HG03108 (cell line): ENCODE data around the gene RNF111.

Experiments
- ATAC-seq: cut with Tn5 transposase; IDR thresholded peaks from one replicate; pipeline ENCODE4 v1.9.1; 2021; ENCODE audit warnings: moderate library complexity; ENCODE audit not compliant: unreplicated experiment

RNF111 gene

DNA sequence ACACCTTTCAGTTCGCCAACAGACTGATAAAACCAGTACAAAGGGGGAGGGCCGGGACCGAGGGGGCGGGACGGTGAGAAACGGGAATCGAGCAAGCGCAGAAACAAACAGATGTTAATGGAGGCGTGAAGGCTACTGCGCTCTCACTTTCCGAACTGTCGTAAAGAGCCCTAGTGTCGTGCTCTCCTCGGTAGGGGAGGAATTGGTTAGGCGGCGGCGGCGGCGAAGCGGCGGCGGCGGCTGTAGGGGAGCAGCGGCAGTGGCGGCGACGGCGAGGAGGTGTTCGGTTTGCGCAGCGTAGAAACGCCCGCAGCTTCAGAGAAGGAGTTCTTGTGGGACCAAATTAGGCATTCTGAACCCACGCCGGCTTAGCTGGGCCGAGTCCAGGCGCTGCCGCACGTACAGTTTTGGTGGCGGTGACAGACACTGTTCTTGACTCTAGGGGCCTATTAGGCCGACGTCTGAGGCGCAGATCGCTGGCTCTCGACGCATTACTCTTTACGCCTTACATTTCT lies at the start of gene RNF111:
Gene RNF111, plus strand, starts transcription at position 173 of the 515 bp plus-strand sequence. CDS start 43,160 bp downstream, outside the sequence.
- peak; percentile 76 for ATAC-seq

DNA sequence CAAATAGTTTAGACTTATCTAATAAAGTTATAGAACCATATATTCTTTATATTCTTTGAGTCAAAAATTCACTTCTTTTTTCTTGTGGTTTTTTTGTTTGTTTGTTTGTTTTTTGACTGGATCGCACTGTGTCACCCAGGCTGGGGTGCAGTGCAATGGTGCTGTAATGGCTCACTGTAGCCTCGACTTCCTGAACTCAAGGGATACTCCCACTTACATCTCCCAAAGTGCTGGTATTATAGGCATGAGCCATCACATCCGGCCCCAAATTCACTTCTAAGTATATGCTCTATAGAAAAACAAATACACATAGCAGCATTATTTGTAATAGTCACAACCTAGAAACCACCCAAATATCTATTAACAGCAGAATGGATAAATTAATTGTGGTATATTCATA lies 40.3 kb upstream of the RNF111 start:
- ATAC-seq, result no peak

DNA sequence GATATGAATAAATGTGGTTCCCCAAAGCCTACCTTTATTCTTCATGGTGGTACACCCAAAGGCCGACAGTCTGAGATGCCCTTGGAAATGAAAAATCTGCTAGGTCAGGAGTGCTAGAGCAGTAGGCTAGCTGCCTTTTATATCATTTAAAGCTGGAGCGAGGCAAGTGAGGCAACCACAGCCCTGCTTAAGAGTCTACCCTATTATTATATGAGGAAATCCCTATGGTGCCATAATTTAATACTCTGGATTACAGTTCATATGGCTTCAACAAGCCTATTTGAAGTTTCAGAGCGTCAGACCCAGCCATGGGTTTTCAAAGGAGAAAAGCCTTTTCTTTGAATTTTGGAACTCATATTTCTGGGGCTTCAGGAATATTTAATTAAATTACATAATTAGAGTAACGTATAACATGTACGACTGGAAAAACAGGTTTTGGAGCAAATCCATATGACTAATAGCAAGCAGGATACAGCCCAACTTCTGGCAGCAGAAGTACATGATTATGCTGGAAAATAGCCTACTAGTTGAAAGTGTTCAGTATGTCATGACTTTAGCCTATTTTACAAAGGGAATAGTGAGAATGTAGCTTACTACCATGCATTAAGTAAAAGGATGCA lies 36.0 kb upstream of the RNF111 start:
- ATAC-seq, result no peak

DNA sequence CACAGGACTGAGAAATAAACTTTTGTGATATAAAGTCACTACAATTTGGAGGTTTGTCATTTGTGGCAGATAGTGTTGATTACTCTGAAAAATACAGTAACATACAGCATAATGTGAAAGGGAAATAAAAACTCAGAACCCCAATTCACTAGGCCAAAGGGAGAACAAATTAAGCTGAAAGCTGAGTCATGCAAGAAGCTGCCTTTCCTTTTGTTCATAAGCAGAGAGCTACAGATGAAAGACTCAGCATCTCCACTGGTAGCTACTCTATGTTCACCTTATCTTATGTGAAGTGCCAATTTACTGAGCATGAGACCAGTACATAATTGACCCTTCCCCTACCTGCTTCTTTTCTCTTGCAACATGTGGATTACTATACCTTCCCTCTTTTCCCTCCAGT lies 34.7 kb upstream of the RNF111 start:
- ATAC-seq, result no peak

DNA sequence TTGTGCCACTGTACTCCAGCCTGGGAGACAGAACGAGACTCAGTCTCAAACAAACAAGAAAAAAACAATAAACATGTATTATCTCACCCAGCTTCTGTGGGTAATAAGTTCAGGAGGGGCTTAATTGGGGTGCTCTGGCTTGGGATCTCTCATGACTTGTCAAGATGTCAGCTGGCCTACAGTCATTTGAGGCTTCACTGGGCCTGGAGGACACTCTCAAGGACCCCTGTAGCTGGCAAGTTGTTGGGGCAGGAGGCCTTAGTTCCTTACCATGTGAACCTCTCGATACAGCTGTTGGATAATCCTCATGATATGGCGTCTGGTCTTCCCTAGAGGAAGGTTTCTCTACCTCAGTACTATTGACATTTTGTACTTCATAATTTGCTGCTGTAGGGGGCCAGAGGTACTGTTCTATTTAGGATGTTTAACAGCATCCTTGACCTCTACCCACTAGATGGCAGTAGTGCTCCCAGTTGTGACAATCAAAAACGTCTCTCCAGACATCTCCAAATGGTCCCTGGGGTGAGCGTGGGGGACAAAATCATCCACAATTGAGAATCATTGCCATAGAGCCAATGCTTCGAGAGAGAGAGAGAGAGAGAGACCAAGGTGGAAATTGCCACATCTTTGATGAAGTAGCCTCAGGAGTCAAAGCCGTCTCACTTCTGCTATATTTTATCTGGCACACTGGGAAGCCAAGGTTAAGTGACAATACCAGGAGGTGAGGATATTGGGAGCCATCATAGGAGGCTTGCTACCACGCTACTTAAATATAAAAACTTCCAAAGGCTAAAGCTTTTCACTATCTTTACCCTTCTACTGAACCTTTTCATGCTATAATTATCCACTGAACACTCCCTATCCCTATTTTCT lies 30.1 kb upstream of the RNF111 start:
- ATAC-seq, result no peak

DNA sequence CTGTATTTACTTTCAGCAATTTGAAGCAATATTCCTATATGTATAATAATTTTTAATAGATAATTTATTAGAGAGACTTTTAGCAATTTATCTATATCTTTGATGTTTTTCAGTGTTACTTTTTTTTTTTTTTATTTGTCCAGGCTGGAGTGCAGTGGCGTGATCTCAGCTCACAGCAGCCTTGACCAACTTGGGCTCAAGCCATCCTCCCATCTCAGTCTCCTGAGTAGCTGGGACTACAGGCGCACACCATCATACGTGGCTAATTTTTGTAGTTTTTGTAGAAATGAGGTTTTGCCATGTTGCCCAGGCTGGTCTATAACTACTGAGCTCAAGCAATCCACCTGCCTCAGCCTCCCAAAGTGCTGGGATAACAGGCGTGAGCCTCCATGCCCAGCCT lies 28.7 kb upstream of the RNF111 start:
- no peak for ATAC-seq

DNA sequence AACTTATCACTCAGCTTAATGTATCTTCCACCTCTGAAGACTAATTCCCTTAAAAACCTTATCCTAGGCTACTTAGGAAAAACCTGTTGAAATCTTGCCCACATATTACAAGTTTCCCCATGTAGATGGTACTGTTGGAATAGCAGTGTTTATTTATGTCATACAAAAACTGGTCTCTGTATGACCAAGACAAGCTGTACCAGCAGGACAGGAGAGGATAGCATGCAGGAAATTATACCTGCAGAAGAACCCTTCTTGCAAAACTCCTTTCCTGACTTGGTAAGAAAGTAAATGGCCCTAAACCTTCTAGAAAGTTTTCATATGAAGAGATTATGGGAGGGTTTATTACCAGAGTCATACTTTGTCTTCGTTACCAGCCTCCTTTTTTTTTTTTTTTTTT lies 25.3 kb upstream of the RNF111 start:
- ATAC-seq, result no peak

DNA sequence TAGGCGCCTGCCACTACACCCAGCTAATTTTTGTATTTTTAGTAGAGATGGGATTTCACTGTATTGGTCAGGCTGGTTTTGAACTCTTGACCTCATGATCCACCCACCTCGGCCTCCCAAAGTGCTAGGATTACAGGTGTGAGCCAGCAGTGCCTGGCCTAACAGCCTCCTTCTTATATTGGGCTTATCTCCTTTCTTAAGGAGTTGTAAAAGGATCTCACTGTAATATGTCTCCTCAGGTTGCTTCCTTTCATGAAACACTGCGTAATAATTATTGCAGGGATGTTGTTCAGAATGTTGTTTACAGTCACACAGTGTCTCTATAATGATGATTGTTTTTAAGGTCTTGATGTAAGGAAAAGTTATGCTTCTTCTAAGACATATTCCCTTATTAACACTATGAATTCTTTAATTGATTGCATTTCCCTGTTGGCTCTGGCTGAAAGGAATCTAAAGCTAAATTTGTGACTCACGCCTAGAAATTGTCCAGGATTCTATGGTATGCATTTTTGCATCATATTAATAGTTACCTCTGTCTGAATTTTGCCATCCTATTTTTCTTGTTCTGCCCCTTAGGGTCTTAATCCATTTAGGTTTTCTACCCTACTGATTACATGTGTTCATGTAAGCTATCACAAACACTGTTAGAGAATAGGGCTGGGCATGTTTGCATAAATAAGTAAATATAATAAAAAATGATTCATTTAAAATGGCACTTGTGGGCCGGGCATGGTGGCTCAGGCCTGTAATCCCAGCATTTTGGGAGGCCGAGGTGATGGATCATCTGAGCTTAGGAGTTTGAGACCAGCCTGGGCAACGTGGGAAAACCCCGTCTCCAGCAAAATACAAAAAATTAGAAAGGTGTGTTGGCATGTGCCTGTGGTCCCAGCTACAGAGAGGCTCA lies 24.5 kb upstream of the RNF111 start:
- ATAC-seq, result no peak

DNA sequence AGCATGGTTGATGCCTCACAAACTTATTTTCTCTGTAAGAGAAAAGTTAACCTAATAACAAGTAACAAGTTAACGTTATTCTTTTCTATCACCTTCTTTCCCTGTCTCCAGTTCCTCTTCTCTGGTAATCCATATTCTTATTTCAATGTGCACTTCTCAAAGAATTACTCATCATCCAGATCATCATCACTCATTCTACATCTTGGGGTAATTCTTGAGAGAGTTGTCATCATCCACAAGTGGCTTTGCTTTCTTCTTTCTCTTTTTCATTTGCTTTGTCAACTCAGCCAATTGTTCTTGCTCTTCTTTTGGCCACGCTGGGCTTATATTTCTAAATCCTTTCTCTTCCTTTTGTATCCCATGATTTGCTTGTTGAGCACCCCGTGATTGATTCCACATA lies 20.8 kb upstream of the RNF111 start:
- no peak for ATAC-seq

DNA sequence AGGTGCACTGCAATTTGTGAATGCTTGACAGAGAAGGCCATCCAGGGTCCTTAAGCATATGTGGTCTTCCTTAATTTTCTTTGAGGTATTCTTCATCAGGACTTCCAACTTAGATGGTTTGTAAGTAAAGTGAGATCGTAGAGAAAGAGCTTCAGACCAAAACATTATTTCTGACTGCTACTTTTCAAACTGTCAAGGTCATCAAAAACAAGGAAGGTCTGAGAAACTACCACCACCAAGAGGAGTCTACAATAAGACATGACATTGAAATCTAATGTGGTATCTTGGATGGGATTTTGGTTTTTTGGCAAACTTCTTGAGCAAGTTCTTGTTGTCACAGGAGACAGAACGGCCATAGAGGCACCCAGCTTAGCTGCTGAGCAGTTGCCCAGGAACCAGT lies 20.0 kb upstream of the RNF111 start:
- no peak for ATAC-seq

DNA sequence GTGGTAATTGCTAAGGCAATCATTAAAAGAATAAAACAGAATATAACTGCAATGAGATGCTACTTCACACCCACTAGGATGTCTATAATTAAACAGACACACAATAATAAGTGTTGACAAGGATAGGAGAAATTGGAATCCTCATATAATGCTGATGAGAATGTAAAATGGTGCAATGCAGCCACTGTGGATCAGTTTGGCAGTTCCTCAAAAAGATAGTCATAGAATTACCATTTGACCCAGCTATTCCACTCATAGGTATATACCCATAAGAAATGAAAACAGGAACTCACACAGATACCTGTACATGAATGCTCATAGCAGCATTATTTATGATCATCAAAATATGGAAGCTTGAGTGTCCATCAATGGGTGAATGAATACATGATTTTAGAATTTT lies 9.6 kb upstream of the RNF111 start:
- ATAC-seq, result no peak

DNA sequence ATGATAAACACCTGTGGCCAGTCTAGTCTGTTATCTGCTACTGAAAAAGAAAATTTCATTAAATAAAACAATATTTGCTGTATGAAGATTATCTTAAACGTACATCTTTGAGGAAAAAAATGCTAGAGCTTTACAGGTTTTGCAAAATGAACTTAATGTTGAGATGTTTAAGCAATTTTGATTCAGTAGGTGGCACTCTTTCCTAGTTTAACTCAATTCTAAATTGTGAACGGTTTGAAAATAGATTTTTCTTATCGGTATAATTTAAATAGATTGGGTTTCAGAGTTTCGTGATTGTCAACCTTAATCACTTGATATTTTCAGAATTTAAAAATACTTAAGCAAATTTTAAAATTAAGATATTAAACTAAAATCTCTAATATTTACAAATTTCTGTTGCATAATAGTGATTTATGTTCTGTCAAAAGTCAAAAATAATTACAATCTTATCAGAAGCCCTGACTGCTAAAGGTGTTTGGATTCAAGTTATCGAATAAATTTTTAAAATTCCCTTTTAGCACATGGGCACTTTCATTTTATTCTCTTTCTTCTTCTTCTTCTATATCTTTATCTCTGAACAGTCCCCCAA lies 7.0 kb upstream of the RNF111 start:
- no peak for ATAC-seq

DNA sequence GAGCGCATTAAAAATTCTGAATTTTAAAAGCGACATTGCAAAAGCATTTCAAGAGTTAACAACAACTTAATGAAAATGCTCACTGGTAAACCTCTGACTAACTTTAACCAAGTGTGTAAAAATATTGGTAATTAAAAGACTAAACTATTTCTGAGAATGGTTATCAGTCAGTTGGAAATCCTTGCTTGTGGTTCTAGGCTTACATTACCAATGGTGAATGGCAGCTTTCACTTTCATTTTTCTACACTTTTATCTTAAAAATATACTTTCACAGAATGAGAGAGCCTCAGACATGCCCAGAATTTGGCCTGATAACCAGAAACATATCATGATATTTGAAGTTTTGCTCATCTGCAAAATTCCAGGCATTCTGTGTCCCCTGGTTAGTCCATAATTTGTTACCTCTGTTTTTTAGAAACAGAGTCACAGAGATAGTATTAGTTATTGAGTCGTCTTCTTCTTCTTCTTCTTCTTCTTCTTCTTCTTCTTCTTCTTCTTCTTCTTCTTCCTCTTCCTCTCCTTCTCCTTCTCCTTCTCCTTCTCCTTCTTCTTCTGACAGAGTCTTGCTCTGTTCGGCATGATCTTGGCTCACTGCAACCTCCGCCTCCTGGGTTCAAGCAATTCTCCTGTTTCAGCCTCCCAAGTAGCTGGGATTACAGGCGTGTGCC lies 5.5 kb upstream of the RNF111 start:
- ATAC-seq, result no peak

DNA sequence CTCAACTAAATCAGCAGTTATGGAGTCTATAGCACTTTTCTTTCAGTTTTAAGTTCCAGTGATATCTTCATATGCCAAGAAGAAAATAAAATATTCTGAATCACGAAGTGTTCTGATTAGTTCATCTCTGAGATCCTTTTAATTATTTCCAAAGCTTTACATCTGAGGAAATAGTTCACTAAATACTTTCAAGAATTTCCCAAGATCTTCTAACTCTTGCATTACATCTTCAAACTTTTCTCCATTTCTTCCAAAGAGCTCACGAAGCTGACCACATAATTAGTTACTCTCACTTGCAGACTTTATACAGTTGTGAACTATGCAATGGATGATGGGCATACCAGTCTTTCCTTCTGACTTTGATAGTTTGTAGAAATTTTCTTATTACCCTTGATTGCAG lies 4.2 kb upstream of the RNF111 start:
- ATAC-seq, result no peak

DNA sequence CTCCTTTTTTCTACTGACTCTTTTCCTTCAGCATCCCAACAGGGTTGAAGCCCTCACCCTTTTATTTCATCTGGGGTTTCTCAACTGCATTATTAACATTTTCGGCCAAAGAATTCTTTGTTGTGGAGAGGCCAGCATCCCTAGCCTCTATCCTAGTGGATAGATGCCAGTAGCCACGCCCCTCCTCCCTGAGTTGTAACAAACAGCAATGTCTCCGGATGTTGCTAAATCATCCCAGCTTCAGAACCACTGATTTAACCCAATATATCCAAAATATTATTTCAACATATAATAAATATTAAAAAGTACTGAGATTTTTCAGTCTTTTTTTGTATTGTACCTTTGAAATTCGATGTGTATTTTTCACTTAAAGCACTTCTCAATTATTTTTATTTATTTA lies 2.0 kb upstream of the RNF111 start:
- no peak for ATAC-seq

DNA sequence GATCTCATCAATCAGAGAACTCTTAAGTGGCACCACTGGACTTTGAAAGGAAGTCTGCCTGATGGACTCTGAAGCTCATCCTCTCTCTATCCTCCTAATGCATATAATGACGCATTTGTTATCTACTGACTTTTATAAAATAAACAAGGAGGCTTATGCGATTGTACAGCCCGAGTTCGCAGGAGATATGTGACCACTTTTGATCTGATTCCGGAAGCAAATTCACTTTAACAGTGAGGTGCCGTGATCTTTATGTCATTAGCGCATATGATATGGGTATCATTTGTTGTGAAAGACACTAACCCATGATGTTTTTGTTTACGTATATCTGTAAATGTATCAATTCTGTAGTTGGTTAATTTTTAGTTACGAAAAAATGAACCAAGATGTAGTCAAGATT lies 427 bp upstream of the RNF111 start:
- no peak for ATAC-seq

DNA sequence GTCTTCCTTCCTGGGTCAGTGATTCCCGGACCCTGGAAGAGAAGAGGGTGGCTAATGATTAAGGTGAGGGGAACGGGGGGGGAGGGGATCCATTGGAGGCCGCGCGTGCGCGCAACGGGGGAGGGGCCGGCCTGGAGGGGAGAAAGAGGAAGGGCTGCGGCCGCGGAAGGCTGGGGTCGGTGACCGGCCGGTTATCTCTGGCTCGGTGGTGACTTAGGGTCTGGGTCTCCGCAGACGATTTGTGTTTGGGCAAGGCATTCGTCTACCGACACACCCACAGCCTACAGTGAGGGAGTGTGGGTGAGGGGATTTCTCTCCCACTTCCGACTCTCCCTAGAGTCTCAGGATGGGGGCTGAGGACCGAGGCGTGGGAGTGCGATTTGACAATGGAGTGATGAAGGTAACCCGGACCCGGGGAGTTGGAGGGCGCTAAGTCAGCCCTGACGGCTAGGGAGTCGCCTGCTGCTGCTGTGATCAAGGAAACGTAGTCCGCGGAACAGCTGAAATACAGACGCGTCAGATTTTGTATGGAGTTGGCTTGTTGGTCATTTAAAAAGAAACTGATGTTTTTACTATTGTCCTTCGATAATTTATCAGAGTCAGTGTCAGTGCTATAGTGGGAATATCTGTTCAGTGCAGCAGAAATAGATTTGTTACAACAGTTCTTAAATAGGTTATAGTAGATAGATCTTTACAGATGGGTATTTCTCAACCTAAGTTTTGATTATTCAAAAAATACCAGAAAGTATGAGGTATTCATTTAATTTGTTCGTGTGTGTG lies 733 bp downstream of the RNF111 start:
- peak; percentile 39 for ATAC-seq

DNA sequence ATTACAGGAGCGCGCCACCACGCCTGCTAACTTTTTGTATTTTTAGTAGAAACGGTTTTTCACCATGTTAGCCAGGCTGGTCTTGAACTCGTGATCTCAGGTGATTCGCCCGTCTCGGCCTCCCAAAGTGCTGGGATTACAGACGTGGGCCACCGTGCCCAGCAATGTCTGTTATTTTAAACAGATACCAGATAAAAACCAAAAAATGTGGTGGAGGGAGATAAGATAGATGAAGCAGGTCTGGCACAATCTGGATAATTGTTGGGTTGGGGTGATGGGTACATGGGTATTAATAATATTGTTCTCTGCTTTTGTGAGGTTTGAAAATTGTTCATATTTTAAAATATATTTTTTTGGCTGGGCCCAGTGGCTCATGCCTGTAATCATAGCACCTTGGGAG lies 4.7 kb downstream of the RNF111 start:
- ATAC-seq, result no peak

DNA sequence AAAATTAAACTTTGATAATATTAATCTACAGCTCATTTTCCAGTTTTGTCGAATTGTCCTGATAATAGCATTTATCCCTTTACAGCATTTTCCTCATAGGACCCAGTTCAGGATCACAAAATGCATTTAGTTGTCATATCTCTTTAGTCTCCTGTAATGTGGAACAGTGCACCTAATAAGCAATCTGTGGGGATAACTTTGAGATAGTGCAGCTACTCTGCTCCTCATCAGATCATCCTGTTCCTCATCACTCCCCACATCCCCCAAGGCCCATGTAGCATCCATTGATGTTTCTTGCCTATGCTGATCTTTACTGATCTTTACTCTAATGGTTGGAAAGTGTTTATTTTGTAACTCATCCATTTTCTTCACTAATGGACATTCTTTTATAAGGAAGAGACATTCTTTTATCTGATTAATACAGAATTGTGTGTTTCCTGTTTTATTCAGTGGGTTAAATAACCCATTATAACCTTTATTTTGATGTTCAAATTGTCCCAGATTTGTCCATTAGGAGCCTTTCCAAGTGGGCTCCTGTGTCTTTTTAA lies 7.5 kb downstream of the RNF111 start:
- no peak for ATAC-seq
